BE2C (cell line): ENCODE measurements around the gene MEGF9. TPM values are rescaled to one million over a fixed set of nuclear protein-coding genes. Genes with fewer than 3 reads are reported as not detected.

Source experiments
- DNase-seq: peaks from one replicate; pipeline ENCODE4 v3.0.0-alpha.2; 2020
- H3K27me3 ChIP-seq: fragments of 250-450 bp; sonication (Bioruptor Pico); 2 replicates; pipeline ENCODE4 v1.5.1; 2020; ENCODE audit warnings: mild to moderate bottlenecking
- H3K36me3 ChIP-seq: fragments of 250-450 bp; sonication (Bioruptor Pico); 2 replicates; pipeline ENCODE4 v1.5.1; 2020; ENCODE audit warnings: mild to moderate bottlenecking
- H3K4me1 ChIP-seq: fragments of 250-450 bp; sonication (Bioruptor Pico); 2 replicates; pipeline ENCODE4 v1.5.1; 2020
- H3K4me3 ChIP-seq: 2 replicates; pipeline ENCODE4 v1.5.1; 2011; ENCODE audit warnings: low read depth, low read length
- H3K9me3 ChIP-seq: fragments of 250-450 bp; sonication (Bioruptor Pico); 2 replicates; pipeline ENCODE4 v1.5.1; 2020
- CTCF ChIP-seq: IDR thresholded peaks from 2 replicates; pipeline ENCODE4 v1.5.1; 2012; ENCODE audit warnings: mild to moderate bottlenecking, low read depth, low read length
- polyA plus RNA-seq: library from polyadenylated mRNA; unstranded; fragments of >200 nt; gene quantifications from one replicate; pipeline ENCODE4 v1.2.1, GENCODE V29; 2012; ENCODE audit warnings: low read depth, missing spikeins; ENCODE audit not compliant: insufficient read length, insufficient read depth

Gene MEGF9
- 4.3 TPM for polyA plus RNA-seq

- H3K9me3 ChIP-seq: no peaks in the 10 kb centered on the region
- TF ChIP-seq CTCF: no peak
- peak within 1 kb of the TSS; percentile 79 for H3K4me3 ChIP-seq
- H3K36me3 ChIP-seq: no peaks in the 10 kb centered on the region
- no peaks in the 10 kb centered on the region for H3K27me3 ChIP-seq
- H3K4me1 ChIP-seq: peaks cover 16% of the 10 kb centered on the region
- peak; percentile 99 for DNase-seq
Measured at GRCh38 chr9:120714088-120714845, at the start of gene MEGF9. Gene MEGF9, minus strand, starts transcription at chr9:120714470. Its CDS starts 112 bp downstream, at chr9:120714358.

- no peaks in the 10 kb centered on the region for H3K9me3 ChIP-seq
- TF ChIP-seq CTCF: no peak
- no peaks in the 10 kb centered on the region for H3K27me3 ChIP-seq
- H3K4me1 ChIP-seq: no peaks in the 10 kb centered on the region
- DNase-seq: no peak
- H3K4me3 ChIP-seq: no peak overlapping the region
- H3K36me3 ChIP-seq: peaks cover 44% of the 10 kb centered on the region
Measured at GRCh38 chr9:120761006-120761405, 46.7 kb upstream of the MEGF9 start.

GRCh38 chr9:120759755-120760400 is 45.6 kb upstream of the MEGF9 start:
- peaks cover 37% of the 10 kb centered on the region for H3K36me3 ChIP-seq

GRCh38 chr9:120758544-120758943 is 44.3 kb upstream of the MEGF9 start:
- no peak for DNase-seq
- Histone ChIP-seq H3K27me3 (no peaks in the 10 kb centered on the region), H3K4me3 (no peak overlapping the region), H3K36me3 (peaks cover 26% of the 10 kb centered on the region), H3K4me1 (no peaks in the 10 kb centered on the region), H3K9me3 (no peaks in the 10 kb centered on the region)
- no peak for TF ChIP-seq CTCF

More at GRCh38 chr9:120759755-120760400, 45.6 kb upstream of the MEGF9 start:
- no peak for TF ChIP-seq CTCF
- H3K4me1 ChIP-seq: no peaks in the 10 kb centered on the region
- no peaks in the 10 kb centered on the region for H3K27me3 ChIP-seq
- no peaks in the 10 kb centered on the region for H3K9me3 ChIP-seq
- no peak overlapping the region for H3K4me3 ChIP-seq
- no peak for DNase-seq

GRCh38 chr9:120757026-120757913 is 43.0 kb upstream of the MEGF9 start:
- Histone ChIP-seq H3K4me3 (no peak overlapping the region), H3K9me3 (no peaks in the 10 kb centered on the region), H3K4me1 (no peaks in the 10 kb centered on the region), H3K36me3 (peaks cover 19% of the 10 kb centered on the region), H3K27me3 (no peaks in the 10 kb centered on the region)
- no peak for TF ChIP-seq CTCF
- no peak for DNase-seq
